ENCODE measurements around the gene CASR.

- TF ChIP-seq, protein P1, sequence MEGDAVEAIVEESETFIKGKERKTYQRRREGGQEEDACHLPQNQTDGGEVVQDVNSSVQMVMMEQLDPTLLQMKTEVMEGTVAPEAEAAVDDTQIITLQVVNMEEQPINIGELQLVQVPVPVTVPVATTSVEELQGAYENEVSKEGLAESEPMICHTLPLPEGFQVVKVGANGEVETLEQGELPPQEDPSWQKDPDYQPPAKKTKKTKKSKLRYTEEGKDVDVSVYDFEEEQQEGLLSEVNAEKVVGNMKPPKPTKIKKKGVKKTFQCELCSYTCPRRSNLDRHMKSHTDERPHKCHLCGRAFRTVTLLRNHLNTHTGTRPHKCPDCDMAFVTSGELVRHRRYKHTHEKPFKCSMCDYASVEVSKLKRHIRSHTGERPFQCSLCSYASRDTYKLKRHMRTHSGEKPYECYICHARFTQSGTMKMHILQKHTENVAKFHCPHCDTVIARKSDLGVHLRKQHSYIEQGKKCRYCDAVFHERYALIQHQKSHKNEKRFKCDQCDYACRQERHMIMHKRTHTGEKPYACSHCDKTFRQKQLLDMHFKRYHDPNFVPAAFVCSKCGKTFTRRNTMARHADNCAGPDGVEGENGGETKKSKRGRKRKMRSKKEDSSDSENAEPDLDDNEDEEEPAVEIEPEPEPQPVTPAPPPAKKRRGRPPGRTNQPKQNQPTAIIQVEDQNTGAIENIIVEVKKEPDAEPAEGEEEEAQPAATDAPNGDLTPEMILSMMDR (IDR thresholded peaks at IDR 0.05): no peak
- TF ChIP-seq POLR2AphosphoS5 (IDR thresholded peaks at IDR 0.05) (no peak), POLR2A (IDR thresholded peaks at IDR 0.05) (no peak)
Measured at GRCh38 chr3:122239112-122239511, 55.6 kb downstream of the CASR start.
